Upper lobe of right lung (tissue), 1 donor: Measurements from ENCODE around the gene TRAF4. TPM values are rescaled to one million over a fixed set of nuclear protein-coding genes. Genes with fewer than 3 reads are reported as not detected.
A peak's percentile ranks its signal among the peaks of the same experiment; 100 is the strongest.

Source experiments
- ATAC-seq: fragments of 200-7000 bp; cut with Tn5 transposase; one replicate; pipeline ENCODE4 v1.9.1; 2020; ENCODE audit warnings: mild to moderate bottlenecking, moderate library complexity
- DNase-seq: peaks from one replicate; pipeline ENCODE4 v3.0.0-alpha.2; 2020
- H3K27ac ChIP-seq: fragments of 200-600 bp; one replicate; pipeline ENCODE4 v1.8.0; 2022
- H3K27me3 ChIP-seq: fragments of 200-600 bp; one replicate; pipeline ENCODE4 v1.8.0; 2022; ENCODE audit warnings: mild to moderate bottlenecking
- H3K36me3 ChIP-seq: fragments of 200-600 bp; one replicate; pipeline ENCODE4 v1.8.0; 2022
- H3K4me1 ChIP-seq: fragments of 200-600 bp; one replicate; pipeline ENCODE4 v1.8.0; 2022
- H3K4me3 ChIP-seq: fragments of 200-600 bp; one replicate; pipeline ENCODE4 v1.8.0; 2022; ENCODE audit warnings: mild to moderate bottlenecking
- H3K9me3 ChIP-seq: fragments of 200-600 bp; one replicate; pipeline ENCODE4 v1.8.0; 2022
- intact Hi-C: fragments of 100-400 bp; cut with DNase I; formaldehyde crosslinking; loops from one replicate; pipeline ENCODE4 v1.11.0; 2022
- total RNA-seq: library from RNA; stranded (reverse); fragmentation: NEBNext Ultra II Directional; extraction: Animal tissue kit (Norgen Biotek cat#: 25700); gene quantifications from one replicate; pipeline ENCODE4 v1.2.1, GENCODE V29; 2021
- TF ChIP-seq, protein P1 (sequence below): fragments of 200-600 bp; IDR thresholded peaks from one replicate; pipeline ENCODE4 v1.8.0; 2022; ENCODE audit warnings: antibody characterized with exemption
- donor health status: DM: no; HTN: yes; CAD: no; lungs with severe emphysema.

TRAF4 gene
- total RNA-seq, 1 donor from 2014 or later, result 65.9 TPM

DNA sequence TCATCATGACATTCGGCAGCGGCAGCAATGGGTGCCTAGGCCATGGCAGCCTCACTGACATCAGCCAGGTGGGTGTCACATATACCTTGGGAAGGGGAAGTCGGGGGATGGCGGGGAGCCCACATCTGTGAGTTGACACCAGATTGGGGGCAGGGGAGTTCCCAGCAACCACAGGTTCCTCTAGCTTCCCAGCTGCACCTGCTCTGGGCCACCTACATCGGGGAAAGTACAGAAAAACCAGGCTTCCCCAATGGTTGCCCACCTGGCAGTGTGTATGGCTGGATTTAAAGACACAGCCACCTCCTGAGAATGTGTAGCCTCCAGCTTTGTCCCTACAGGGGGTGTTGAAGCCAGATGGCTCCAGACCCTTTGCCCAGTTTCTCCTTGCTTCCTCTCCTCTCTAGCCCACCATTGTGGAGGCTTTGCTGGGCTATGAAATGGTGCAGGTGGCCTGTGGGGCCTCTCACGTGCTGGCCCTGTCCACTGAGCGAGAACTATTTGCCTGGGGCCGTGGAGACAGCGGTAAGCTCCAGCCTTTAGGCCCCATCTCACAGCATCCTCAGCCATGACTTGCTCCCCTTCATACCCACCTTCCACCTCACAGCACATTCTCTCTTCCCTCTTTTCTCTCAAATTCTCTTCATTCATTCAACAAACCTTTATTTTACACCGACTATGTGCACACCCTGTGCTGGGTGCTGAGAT is 5.0 kb upstream of the TRAF4 start:
- Histone ChIP-seq H3K27me3 (no peaks in the 10 kb centered on the region), H3K9me3 (no peaks in the 10 kb centered on the region), H3K4me3 (no peak overlapping the region), H3K27ac (no peak overlapping the region), H3K4me1 (peaks cover 13% of the 10 kb centered on the region), H3K36me3 (no peaks in the 10 kb centered on the region)
- TF ChIP-seq, protein P1, sequence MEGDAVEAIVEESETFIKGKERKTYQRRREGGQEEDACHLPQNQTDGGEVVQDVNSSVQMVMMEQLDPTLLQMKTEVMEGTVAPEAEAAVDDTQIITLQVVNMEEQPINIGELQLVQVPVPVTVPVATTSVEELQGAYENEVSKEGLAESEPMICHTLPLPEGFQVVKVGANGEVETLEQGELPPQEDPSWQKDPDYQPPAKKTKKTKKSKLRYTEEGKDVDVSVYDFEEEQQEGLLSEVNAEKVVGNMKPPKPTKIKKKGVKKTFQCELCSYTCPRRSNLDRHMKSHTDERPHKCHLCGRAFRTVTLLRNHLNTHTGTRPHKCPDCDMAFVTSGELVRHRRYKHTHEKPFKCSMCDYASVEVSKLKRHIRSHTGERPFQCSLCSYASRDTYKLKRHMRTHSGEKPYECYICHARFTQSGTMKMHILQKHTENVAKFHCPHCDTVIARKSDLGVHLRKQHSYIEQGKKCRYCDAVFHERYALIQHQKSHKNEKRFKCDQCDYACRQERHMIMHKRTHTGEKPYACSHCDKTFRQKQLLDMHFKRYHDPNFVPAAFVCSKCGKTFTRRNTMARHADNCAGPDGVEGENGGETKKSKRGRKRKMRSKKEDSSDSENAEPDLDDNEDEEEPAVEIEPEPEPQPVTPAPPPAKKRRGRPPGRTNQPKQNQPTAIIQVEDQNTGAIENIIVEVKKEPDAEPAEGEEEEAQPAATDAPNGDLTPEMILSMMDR, result no peak
- intact Hi-C loops, result no loop called here
- no peak for ATAC-seq
- DNase-seq, result no peak

DNA sequence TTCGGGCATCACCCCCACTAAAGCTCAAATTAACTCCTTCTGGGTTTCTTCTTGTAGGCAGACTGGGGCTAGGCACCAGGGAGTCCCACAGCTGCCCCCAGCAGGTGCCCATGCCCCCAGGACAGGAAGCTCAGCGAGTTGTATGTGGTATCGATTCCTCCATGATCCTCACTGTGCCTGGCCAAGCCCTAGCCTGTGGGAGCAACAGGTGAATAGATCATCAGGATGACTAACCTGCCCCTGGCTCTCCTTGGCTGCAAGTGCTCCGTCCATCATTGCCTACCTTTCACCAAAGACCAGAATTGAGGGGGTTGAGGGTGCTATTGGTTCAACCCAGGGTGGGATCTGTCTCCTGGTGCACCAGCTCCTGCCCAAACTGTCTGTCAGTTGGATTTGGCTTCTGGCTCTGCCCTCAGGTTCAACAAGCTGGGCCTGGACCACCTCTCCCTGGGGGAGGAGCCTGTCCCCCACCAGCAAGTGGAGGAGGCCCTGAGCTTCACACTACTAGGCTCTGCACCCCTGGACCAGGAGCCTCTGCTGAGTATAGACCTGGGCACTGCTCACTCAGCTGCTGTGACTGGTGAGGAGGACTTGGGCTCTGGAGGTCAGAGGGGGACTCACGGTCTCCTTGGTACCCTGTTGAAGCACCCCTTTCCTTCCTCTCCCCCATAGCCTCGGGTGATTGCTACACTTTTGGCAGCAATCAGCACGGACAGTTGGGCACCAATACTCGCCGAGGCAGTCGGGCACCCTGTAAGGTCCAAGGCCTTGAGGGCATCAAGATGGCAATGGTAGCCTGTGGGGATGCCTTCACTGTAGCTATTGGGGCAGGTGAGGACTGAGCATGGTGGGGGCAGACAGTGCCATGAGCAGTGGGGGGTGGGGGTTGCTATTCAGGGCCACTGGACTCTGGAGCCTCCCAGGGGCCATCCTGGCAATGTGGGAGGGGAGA is 3.1 kb upstream of the TRAF4 start:
- intact Hi-C loops, result no loop called here
- H3K27me3 ChIP-seq, result no peaks in the 10 kb centered on the region
- TF ChIP-seq, protein P1, result no peak
- no peak overlapping the region for H3K27ac ChIP-seq
- peaks cover 15% of the 10 kb centered on the region for H3K4me1 ChIP-seq
- no peaks in the 10 kb centered on the region for H3K36me3 ChIP-seq
- H3K9me3 ChIP-seq, result no peaks in the 10 kb centered on the region
- DNase-seq (no peak), ATAC-seq (no peak)
- no peak overlapping the region for H3K4me3 ChIP-seq

DNA sequence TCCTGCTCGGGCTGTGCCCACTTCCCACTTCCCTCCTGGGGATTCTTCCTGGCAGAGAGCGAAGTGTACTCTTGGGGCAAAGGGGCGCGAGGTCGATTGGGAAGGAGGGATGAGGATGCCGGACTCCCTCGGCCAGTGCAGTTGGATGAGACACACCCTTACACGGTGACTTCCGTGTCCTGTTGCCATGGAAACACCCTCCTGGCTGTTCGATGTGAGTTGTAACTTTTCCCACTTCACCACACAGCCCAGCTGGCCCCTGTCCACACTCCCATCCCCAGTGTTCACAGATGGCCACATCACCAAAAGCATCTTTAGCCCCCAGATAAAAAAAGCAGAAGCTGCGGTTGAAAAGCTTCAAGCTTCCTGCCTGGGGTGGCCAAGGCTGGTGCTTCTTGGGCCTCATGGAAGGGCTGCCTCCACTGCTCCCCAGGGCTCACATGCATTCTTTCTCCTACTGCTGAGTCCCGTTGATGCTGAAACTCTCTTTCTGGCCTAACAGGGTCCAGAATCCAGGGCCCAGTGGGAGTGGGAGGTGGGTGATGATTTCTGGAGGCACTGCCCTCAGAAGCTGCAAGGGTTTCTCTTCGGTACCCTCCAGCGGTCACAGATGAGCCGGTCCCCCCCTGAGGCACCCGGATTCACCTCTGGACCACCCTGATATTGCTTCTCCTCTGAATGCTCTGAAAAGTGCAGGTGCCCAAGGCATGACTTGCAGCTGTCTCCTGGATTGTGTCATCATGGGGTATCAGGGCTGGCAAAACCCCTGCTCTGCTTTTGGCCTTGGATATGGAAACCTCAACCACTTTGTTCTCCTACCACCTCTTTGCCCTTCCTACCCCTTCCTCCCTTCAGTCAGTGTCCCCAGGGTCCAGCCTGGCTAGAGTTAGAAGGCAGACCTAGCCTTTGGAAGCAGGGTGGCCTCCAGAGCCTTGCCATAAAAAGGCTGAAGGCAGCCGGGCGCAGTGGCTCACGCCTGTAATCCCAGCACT is 2.2 kb upstream of the TRAF4 start:
- H3K9me3 ChIP-seq, result no peaks in the 10 kb centered on the region
- TF ChIP-seq, protein P1, result no peak
- intact Hi-C loops, result no loop called here
- no peak overlapping the region for H3K4me3 ChIP-seq
- no peak for DNase-seq
- peak overlapping the region; percentile 94 for H3K27ac ChIP-seq
- peaks cover 23% of the 10 kb centered on the region for H3K4me1 ChIP-seq
- ATAC-seq, result no peak
- H3K27me3 ChIP-seq, result no peaks in the 10 kb centered on the region
- H3K36me3 ChIP-seq, result no peaks in the 10 kb centered on the region

DNA sequence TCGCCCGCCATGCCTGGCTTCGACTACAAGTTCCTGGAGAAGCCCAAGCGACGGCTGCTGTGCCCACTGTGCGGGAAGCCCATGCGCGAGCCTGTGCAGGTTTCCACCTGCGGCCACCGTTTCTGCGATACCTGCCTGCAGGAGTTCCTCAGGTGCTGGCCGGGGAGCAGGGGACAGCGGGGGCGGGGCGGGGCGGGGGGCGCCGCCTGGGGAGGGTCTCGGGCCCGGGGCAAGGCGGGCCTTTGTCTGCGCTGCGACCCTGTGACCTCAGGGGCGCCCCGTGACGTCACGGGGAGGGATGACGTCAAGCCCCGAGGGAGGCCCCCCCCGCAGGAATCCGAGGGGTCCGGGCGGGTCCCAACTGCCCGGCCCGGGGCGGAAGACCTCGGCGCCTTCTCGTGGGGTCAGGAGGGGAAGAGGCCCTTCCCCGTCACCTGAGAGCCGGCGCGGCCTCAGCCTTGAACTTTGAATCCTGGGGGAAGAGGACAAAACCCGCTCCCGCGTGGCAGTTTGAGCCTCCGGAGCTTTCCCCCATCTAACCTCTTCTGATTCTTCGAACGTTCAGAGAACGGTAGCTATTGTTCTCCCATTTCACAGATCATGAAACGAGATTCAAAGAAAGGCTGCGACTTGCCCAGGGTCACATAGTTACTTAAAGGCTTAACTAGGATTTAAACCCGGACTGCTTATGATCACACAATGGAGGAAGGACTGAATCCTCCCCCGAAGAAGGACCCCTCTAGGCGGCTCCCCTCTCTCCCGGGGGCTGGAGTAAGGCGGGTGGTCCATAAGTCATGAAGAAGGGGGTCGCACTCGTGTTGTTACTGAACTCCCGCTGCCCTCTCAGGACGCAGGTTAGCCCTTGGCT is 527 bp downstream of the TRAF4 start:
- ATAC-seq, result peak; percentile 4
- Histone ChIP-seq H3K36me3 (peaks cover 20% of the 10 kb centered on the region), H3K4me1 (peaks cover 49% of the 10 kb centered on the region), H3K9me3 (no peaks in the 10 kb centered on the region), H3K4me3 (peak overlapping the region; percentile 77), H3K27ac (peak overlapping the region; percentile 94), H3K27me3 (no peaks in the 10 kb centered on the region)
- peak; percentile 87 for DNase-seq
- TF ChIP-seq, protein P1, result no peak
- intact Hi-C loops, result no loop called here
